OCI-LY7 (cell line): Measurements from ENCODE around the gene AFF2. TPM values are rescaled to one million over a fixed set of nuclear protein-coding genes. Genes with fewer than 3 reads are reported as not detected.

Experiments used
- BruUV-seq: library from RNA; stranded (reverse); fragments of 400-500 nt; replicated peaks from 2 replicates; lab custom pipeline; 2021; lab: Mats Ljungman, UMichigan
- CTCF ChIA-PET: fragments of 300-600 bp; sonication (Branson Sonifier 250); formaldehyde crosslinking; loops from one replicate; lab custom pipeline; 2022; ENCODE audit warnings: antibody characterized with exemption; ENCODE audit not compliant: unreplicated experiment; lab: Charles Lee
- POLR2A ChIA-PET: fragments of 300-600 bp; sonication (Branson Sonifier 250); formaldehyde crosslinking; loops from one replicate; lab custom pipeline; 2022; ENCODE audit warnings: antibody characterized with exemption; lab: Charles Lee
- DNase-seq: peaks from one replicate; pipeline ENCODE4 v3.0.0-alpha.2; 2015; ENCODE audit warnings: low spot score
- H2AFZ ChIP-seq: fragments of 200-600 bp; sonication (generic), shearing (Covaris generic); 2 replicates; pipeline ENCODE4 v1.6.1; 2014; ENCODE audit warnings: mild to moderate bottlenecking, antibody characterized with exemption, low read length, moderate library complexity
- H3K27ac ChIP-seq: fragments of 200-600 bp; sonication (generic); 2 replicates; pipeline ENCODE4 v1.5.1; 2014; ENCODE audit warnings: mixed run types, low read depth, mild to moderate bottlenecking, moderate library complexity, low read length, inconsistent platforms; ENCODE audit not compliant: poor library complexity, severe bottlenecking
- H3K36me3 ChIP-seq: fragments of 200-600 bp; sonication (generic); 2 replicates; pipeline ENCODE4 v1.6.1; 2014; ENCODE audit warnings: mild to moderate bottlenecking, antibody characterized with exemption, low read length, moderate library complexity, mixed read lengths; ENCODE audit not compliant: insufficient read depth
- H3K4me1 ChIP-seq: fragments of 200-600 bp; sonication (generic); 2 replicates; pipeline ENCODE4 v1.5.1; 2014; ENCODE audit warnings: mild to moderate bottlenecking, low read length; ENCODE audit not compliant: insufficient read depth, poor library complexity, severe bottlenecking
- H3K4me2 ChIP-seq: fragments of 200-600 bp; sonication (generic); 2 replicates; pipeline ENCODE4 v1.6.1; 2014; ENCODE audit warnings: mild to moderate bottlenecking, low read length
- H3K4me3 ChIP-seq: fragments of 200-600 bp; sonication (generic); 2 replicates; pipeline ENCODE4 v1.5.1; 2014; ENCODE audit warnings: mild to moderate bottlenecking, low read depth, low read length; ENCODE audit not compliant: poor library complexity, severe bottlenecking
- H3K79me2 ChIP-seq: fragments of 200-600 bp; sonication (generic); 2 replicates; pipeline ENCODE4 v1.6.1; 2016; ENCODE audit warnings: low read depth, mild to moderate bottlenecking, low read length, moderate library complexity, mixed read lengths; ENCODE audit not compliant: insufficient read depth
- H3K9me2 ChIP-seq: fragments of 200-600 bp; sonication (generic); 2 replicates; pipeline ENCODE4 v1.6.1; 2016; ENCODE audit warnings: mild to moderate bottlenecking, low read length, mixed read lengths; ENCODE audit not compliant: insufficient read depth
- H3K9me3 ChIP-seq: fragments of 200-600 bp; sonication (generic); 2 replicates; pipeline ENCODE4 v1.6.1; 2014; ENCODE audit warnings: mild to moderate bottlenecking, mixed run types, low read length, mixed read lengths
- H4K20me1 ChIP-seq: fragments of 200-600 bp; sonication (generic); 2 replicates; pipeline ENCODE4 v1.6.1; 2014; ENCODE audit warnings: mild to moderate bottlenecking, antibody characterized with exemption, low read length, moderate library complexity, mixed read lengths; ENCODE audit not compliant: insufficient read depth
- EZH2phosphoT487 ChIP-seq: fragments of 200-600 bp; sonication (generic); IDR thresholded peaks from 2 replicates; pipeline ENCODE4 v1.6.1; 2018; ENCODE audit warnings: low read depth, borderline replicate concordance, mild to moderate bottlenecking, mixed run types, antibody characterized with exemption, low read length, moderate library complexity, mixed read lengths
- intact Hi-C: fragments of 100-400 bp; cut with micrococcal nuclease; formaldehyde crosslinking; loops from one replicate; pipeline ENCODE4 v1.10.0; 2022; ENCODE audit not compliant: unreplicated experiment
- total RNA-seq, 2 experiments: library from RNA; depleted of rRNA in 1 of 2; stranded (reverse); fragments of >200 nt in 1 of 2; shearing (Covaris generic) in 1 of 2; gene quantifications; 2 replicates each; pipeline ENCODE4 v1.2.3, GENCODE V29; 2014 to 2022
- TF ChIP-seq, protein P1 (sequence below): fragments of 200-600 bp; sonication (generic); conservative IDR thresholded peaks from 2 replicates; pipeline ENCODE4 v1.5.1; 2014; ENCODE audit warnings: mild to moderate bottlenecking, antibody characterized with exemption, low read length, moderate library complexity, mixed read lengths

AFF2 gene
- total RNA-seq, 2 experiments from 2014 or later = 102 to 106 TPM

DNA sequence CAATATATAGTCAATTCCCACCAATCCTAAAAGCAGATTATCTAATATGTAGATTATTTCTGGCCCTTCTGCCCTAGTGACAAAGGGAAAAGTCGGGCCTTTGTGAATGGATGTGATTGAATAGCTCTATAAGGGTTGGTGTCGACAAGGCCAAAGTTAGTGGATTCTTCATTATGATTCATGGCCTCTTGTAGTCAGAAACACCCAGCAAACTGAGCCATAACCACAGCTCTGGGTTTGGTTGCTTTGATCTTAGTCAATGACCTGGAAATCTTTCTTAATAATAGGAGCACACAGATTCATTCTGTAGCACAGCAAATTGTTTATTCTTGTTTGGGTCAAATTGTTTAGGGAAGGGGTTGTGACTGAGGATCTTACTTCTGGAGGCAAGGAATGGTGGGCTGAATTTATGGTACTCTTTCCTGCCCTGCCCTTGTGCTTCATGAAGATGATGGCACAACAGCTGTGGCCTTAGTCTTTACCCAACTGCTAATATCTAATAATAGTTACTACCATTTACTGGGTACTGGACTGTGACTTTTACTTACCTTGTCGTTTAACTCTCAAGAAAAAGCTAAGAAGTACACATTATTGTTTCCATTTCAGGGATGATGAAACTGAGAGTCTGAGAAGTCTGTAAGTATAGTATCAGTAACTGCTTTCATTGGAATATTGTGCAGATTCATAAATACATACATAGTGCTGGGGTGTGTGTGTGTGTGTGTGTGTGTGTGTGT lies 74.0 kb downstream of the AFF2 start:
- peaks cover 18% of the 10 kb centered on the region; the same call in 1 of the 2 replicates for H3K36me3 ChIP-seq
- peaks cover 100% of the 10 kb centered on the region for H3K79me2 ChIP-seq
- peak overlapping the region; percentile 70 for H3K4me2 ChIP-seq
- H3K9me2 ChIP-seq = no peaks in the 10 kb centered on the region
- H4K20me1 ChIP-seq = no peaks in the 10 kb centered on the region
- H3K9me3 ChIP-seq = no peaks in the 10 kb centered on the region
- peaks cover 84% of the 10 kb centered on the region for H3K4me1 ChIP-seq
- BruUV-seq = no TSS peak
- H3K27ac ChIP-seq = peak overlapping the region; percentile 95
- POLR2A ChIA-PET = interaction anchor here (0.6 to 1.8 kb wide), 9 partner anchors 9 to 225 kb away, joined by 3 to 8 read pairs (median 3); no protein-coding TSS in a partner anchor
- DNase-seq = peak; percentile 69
- CTCF ChIA-PET = interaction anchor here (1.2 kb wide), 1 partner anchor 22 kb away, joined by 3 read pairs; no protein-coding TSS in a partner anchor
- intact Hi-C loops = loop anchor here (1.0 to 10.0 kb wide), 5 partner anchors 32 to 123 kb away; no protein-coding TSS in a partner anchor
- H2AFZ ChIP-seq = no peak overlapping the region
- no peak for TF ChIP-seq EZH2phosphoT487
- TF ChIP-seq, protein P1, sequence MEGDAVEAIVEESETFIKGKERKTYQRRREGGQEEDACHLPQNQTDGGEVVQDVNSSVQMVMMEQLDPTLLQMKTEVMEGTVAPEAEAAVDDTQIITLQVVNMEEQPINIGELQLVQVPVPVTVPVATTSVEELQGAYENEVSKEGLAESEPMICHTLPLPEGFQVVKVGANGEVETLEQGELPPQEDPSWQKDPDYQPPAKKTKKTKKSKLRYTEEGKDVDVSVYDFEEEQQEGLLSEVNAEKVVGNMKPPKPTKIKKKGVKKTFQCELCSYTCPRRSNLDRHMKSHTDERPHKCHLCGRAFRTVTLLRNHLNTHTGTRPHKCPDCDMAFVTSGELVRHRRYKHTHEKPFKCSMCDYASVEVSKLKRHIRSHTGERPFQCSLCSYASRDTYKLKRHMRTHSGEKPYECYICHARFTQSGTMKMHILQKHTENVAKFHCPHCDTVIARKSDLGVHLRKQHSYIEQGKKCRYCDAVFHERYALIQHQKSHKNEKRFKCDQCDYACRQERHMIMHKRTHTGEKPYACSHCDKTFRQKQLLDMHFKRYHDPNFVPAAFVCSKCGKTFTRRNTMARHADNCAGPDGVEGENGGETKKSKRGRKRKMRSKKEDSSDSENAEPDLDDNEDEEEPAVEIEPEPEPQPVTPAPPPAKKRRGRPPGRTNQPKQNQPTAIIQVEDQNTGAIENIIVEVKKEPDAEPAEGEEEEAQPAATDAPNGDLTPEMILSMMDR = no peak
- peak overlapping the region; percentile 47 for H3K4me3 ChIP-seq

DNA sequence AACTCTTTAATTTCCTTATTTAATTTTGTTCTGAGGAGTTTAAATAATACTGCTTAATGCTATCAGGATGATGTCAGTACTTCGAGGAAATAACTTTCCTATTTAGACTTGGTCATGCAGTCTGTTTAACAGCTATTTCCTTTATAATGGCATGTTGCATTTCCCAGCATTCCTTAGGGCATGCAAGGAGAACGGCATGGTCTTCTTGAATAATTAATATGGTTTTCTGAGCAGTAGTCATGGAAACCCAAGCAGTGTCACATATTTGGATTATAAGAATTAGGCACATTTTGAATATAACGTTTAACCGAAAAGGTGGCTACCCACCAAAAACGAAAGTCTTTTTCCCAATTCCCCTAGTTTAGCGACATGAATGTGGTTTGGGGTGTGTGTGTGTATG lies 76.0 kb downstream of the AFF2 start:
- BruUV-seq = no TSS peak
- H3K27ac ChIP-seq = peak overlapping the region; percentile 95
- no peak for TF ChIP-seq EZH2phosphoT487
- TF ChIP-seq, protein P1 = no peak
- H3K9me3 ChIP-seq = no peaks in the 10 kb centered on the region
- H3K36me3 ChIP-seq = peaks cover 10% of the 10 kb centered on the region; the same call in 1 of the 2 replicates
- DNase-seq = no peak
- H4K20me1 ChIP-seq = no peaks in the 10 kb centered on the region
- no peak overlapping the region for H2AFZ ChIP-seq
- CTCF ChIA-PET = no interaction called here
- H3K4me2 ChIP-seq = peak overlapping the region; percentile 87
- POLR2A ChIA-PET = interaction anchor here (0.5 to 1.6 kb wide), 7 partner anchors 12 to 36 kb away, joined by 3 to 7 read pairs (median 4); no protein-coding TSS in a partner anchor
- no peaks in the 10 kb centered on the region for H3K9me2 ChIP-seq
- peaks cover 93% of the 10 kb centered on the region for H3K79me2 ChIP-seq
- intact Hi-C loops = loop anchor here (2.0 to 10.0 kb wide), 2 partner anchors 76 to 98 kb away; partner anchors contain the start of gene AFF2
- H3K4me3 ChIP-seq = peak overlapping the region; percentile 59
- peaks cover 90% of the 10 kb centered on the region for H3K4me1 ChIP-seq
